Upper lobe of right lung (tissue), 1 donor: ENCODE results near the gene TSPAN11. TPM values are rescaled to one million over a fixed set of nuclear protein-coding genes. Genes with fewer than 3 reads are reported as not detected.
A peak's percentile ranks its signal among the peaks of the same experiment; 100 is the strongest.

Experiments
- ATAC-seq: fragments of 200-7000 bp; cut with Tn5 transposase; one replicate; pipeline ENCODE4 v1.9.1; 2020; ENCODE audit warnings: mild to moderate bottlenecking, moderate library complexity
- DNase-seq: peaks from one replicate; pipeline ENCODE4 v3.0.0-alpha.2; 2020
- H3K27ac ChIP-seq: fragments of 200-600 bp; one replicate; pipeline ENCODE4 v1.8.0; 2022
- H3K27me3 ChIP-seq: fragments of 200-600 bp; one replicate; pipeline ENCODE4 v1.8.0; 2022; ENCODE audit warnings: mild to moderate bottlenecking
- H3K36me3 ChIP-seq: fragments of 200-600 bp; one replicate; pipeline ENCODE4 v1.8.0; 2022
- H3K4me1 ChIP-seq: fragments of 200-600 bp; one replicate; pipeline ENCODE4 v1.8.0; 2022
- H3K4me3 ChIP-seq: fragments of 200-600 bp; one replicate; pipeline ENCODE4 v1.8.0; 2022; ENCODE audit warnings: mild to moderate bottlenecking
- H3K9me3 ChIP-seq: fragments of 200-600 bp; one replicate; pipeline ENCODE4 v1.8.0; 2022
- CTCF ChIP-seq: fragments of 200-600 bp; IDR thresholded peaks from one replicate; pipeline ENCODE4 v1.8.0; 2022; ENCODE audit warnings: antibody characterized with exemption
- intact Hi-C: fragments of 100-400 bp; cut with DNase I; formaldehyde crosslinking; loops from one replicate; pipeline ENCODE4 v1.11.0; 2022
- total RNA-seq: library from RNA; stranded (reverse); fragmentation: NEBNext Ultra II Directional; extraction: Animal tissue kit (Norgen Biotek cat#: 25700); gene quantifications from one replicate; pipeline ENCODE4 v1.2.1, GENCODE V29; 2021
- donor health status: DM: no; HTN: yes; CAD: no; lungs with severe emphysema.

TSPAN11 gene
- total RNA-seq, 1 donor from 2014 or later: 7.8 TPM

GRCh38 chr12:30959778-30960177, 33.2 kb downstream of the TSPAN11 start:
- Histone ChIP-seq H3K4me1 (no peaks in the 10 kb centered on the region), H3K9me3 (no peaks in the 10 kb centered on the region), H3K27ac (no peak overlapping the region), H3K36me3 (no peaks in the 10 kb centered on the region), H3K4me3 (no peak overlapping the region), H3K27me3 (no peaks in the 10 kb centered on the region)
- no peak for TF ChIP-seq CTCF
- DNase-seq: peak; percentile 54
- ATAC-seq: no peak
- intact Hi-C loops: no loop called here

- Histone ChIP-seq H3K36me3 (no peaks in the 10 kb centered on the region), H3K4me1 (no peaks in the 10 kb centered on the region), H3K4me3 (no peak overlapping the region), H3K27ac (no peak overlapping the region), H3K27me3 (no peaks in the 10 kb centered on the region), H3K9me3 (no peaks in the 10 kb centered on the region)
- no peak for DNase-seq
- no peak for ATAC-seq
- intact Hi-C loops: no loop called here
- no peak for TF ChIP-seq CTCF
These were observed 34.5 kb downstream of the TSPAN11 start for GRCh38 chr12:30961030-30961429.

- TF ChIP-seq CTCF: no peak
- no peak overlapping the region for H3K27ac ChIP-seq
- DNase-seq: no peak
- no peaks in the 10 kb centered on the region for H3K36me3 ChIP-seq
- no peak for ATAC-seq
- H3K4me1 ChIP-seq: no peaks in the 10 kb centered on the region
- no peaks in the 10 kb centered on the region for H3K9me3 ChIP-seq
- no peaks in the 10 kb centered on the region for H3K27me3 ChIP-seq
- H3K4me3 ChIP-seq: no peak overlapping the region
- intact Hi-C loops: no loop called here
These were observed 35.5 kb downstream of the TSPAN11 start for GRCh38 chr12:30962047-30962446.

GRCh38 chr12:30963709-30964564, 37.4 kb downstream of the TSPAN11 start:
- ATAC-seq (no peak), DNase-seq (peak; percentile 54)
- H3K36me3 ChIP-seq: no peaks in the 10 kb centered on the region
- H3K4me1 ChIP-seq: no peaks in the 10 kb centered on the region
- H3K9me3 ChIP-seq: no peaks in the 10 kb centered on the region
- TF ChIP-seq CTCF: no peak
- intact Hi-C loops: no loop called here
- no peaks in the 10 kb centered on the region for H3K27me3 ChIP-seq
- H3K4me3 ChIP-seq: no peak overlapping the region
- no peak overlapping the region for H3K27ac ChIP-seq

GRCh38 chr12:30964896-30965612, 38.5 kb downstream of the TSPAN11 start:
- peak; percentile 40 for DNase-seq
- Histone ChIP-seq H3K4me1 (no peaks in the 10 kb centered on the region), H3K27me3 (no peaks in the 10 kb centered on the region), H3K27ac (no peak overlapping the region), H3K9me3 (no peaks in the 10 kb centered on the region), H3K36me3 (no peaks in the 10 kb centered on the region), H3K4me3 (no peak overlapping the region)
- intact Hi-C loops: no loop called here
- no peak for ATAC-seq
- no peak for TF ChIP-seq CTCF
